GM13977 (cell line): ENCODE results near the gene KIF1B.
"Not testable (repeated sequence)": the region's sequence is repeated elsewhere in the genome, so short reads cannot be mapped to it uniquely, and the experiment has no call there.

Source experiments
- DNase-seq: peaks from one replicate; pipeline ENCODE4 v3.0.0; 2012; ENCODE audit warnings: low spot score
- in situ Hi-C: fragments of 300-500 bp; cut with MboI; formaldehyde crosslinking; loops from one replicate; pipeline ENCODE4 v1.12.0; 2022; ENCODE audit warnings: low sequenced_read_pairs, low pct_unique_long_range_greater_than_20kb, mixed read lengths, inconsistent platforms; ENCODE audit not compliant: unreplicated experiment
- TF ChIP-seq, protein P1 (sequence below): IDR thresholded peaks from 2 replicates; pipeline ENCODE4 v1.5.1; 2012; ENCODE audit warnings: mild to moderate bottlenecking, control low read depth; ENCODE audit not compliant: insufficient read depth; ENCODE audit errors: extremely low read depth, missing control alignments

KIF1B gene

DNA sequence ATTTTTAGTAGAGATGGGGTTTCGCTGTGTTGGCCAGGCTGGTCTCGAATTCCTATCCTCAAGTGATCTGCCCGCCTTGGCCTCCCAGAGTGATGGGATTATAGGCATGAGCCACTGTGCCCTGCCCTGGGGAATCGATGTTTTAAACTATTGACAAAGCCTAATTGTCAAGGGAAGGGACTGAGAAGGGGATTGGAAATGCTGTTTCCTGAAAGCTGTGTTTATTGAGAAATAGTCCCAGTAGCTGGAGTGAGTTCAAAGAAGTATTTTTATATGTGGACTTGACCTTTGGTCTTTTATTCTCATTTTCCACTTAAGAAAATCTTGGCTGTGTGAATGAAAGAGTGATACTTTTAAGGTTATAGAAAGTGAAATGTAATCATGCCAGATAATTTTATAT lies 47.5 kb downstream of the KIF1B start:
- TF ChIP-seq, protein P1, sequence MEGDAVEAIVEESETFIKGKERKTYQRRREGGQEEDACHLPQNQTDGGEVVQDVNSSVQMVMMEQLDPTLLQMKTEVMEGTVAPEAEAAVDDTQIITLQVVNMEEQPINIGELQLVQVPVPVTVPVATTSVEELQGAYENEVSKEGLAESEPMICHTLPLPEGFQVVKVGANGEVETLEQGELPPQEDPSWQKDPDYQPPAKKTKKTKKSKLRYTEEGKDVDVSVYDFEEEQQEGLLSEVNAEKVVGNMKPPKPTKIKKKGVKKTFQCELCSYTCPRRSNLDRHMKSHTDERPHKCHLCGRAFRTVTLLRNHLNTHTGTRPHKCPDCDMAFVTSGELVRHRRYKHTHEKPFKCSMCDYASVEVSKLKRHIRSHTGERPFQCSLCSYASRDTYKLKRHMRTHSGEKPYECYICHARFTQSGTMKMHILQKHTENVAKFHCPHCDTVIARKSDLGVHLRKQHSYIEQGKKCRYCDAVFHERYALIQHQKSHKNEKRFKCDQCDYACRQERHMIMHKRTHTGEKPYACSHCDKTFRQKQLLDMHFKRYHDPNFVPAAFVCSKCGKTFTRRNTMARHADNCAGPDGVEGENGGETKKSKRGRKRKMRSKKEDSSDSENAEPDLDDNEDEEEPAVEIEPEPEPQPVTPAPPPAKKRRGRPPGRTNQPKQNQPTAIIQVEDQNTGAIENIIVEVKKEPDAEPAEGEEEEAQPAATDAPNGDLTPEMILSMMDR, result no peak
- DNase-seq, result no peak
- in situ Hi-C loops, result no loop called here

DNA sequence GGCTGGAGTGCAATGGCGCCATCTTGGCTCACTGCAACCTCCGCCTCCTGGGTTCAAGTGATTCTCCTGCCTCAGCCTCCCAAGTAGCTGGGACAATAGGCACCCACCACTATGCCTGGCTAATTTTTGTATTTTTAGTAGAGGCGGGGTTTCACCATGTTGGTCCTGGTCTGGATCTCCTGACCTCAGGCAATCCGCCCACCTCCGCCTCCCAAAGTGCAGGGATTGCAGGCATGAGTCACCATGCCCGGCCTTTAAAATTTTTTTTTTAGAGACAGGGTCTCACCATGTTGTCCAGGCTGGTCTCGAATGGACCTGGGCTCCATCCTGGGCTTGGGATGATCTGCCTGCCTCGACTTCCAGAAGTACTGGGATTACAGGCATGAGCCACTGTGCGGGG lies 49.2 kb downstream of the KIF1B start:
- in situ Hi-C loops, DNase-seq: not testable (repeated sequence)

DNA sequence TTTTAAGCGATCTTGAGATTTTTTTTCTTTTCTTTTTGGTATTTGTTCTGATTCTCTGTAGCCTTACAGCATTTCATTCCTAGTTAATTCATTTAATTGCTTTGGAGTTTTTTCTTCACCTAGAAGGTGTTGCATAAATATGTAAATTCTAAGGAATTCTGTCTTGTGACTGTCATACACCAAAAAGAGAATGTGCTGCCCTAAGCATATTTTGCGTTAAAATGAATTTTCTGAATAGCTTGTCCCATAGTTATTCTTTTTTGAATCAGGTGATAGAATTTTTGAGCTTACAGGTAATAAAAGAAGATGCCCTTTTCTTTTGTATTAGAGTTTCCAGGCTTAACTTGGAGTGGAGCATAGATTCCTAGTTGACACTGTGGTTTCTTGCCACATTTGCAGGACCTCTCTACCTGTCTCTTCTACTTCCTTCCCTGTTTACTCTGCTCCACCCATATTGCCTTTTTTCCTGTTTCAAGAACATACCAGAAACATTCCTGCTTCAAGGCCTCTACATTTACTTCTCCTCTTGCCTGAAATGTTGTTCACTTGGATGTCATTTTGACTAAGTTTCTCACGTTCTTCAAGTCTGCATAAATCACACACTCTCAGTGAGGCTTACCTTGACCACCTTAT lies 53.2 kb downstream of the KIF1B start:
- TF ChIP-seq, protein P1, result no peak
- in situ Hi-C loops, result no loop called here

DNA sequence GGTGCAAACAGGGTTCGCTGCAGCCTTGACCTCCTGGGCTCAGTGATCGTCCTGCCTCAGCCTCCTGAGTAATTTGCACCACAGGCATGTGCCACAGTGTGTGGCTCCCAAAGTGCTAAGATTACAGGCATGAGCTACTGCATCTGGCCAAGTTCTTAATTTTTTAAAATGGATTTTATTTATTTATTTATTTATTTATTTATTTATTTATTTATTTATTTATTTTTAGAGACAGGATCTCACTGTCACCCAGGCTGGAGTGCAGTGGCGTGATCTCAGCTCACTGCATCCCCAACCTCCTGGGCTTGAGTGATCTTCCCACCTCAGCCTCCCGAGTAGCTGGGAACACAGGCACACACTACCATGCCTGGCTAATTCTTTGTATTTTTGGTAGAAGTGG lies 54.7 kb downstream of the KIF1B start:
- in situ Hi-C loops, result no loop called here
- TF ChIP-seq, protein P1, result no peak
- DNase-seq, result no peak

More for the DNA sequence above, 53.2 kb downstream of the KIF1B start:
- DNase-seq, result no peak

DNA sequence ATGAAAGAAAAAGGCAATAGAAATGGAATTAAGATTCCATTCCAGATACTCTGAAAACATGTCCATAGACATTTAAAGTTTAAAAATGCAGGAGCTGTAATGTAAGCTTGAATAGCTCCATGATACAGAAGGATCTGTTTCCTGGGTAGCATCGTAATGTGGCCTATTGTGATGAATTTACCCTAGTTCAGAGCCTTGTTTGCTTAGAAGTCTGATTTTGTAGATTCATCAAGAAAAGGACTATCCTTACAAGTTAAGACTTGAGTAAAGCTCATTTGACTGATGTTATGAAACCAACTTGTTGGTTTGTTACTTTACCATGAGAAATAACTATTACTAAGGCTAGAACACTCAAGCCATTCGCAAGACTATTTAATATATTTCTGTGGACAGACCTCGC lies 55.5 kb downstream of the KIF1B start:
- DNase-seq, result no peak
- TF ChIP-seq, protein P1, result no peak
- in situ Hi-C loops, result no loop called here

DNA sequence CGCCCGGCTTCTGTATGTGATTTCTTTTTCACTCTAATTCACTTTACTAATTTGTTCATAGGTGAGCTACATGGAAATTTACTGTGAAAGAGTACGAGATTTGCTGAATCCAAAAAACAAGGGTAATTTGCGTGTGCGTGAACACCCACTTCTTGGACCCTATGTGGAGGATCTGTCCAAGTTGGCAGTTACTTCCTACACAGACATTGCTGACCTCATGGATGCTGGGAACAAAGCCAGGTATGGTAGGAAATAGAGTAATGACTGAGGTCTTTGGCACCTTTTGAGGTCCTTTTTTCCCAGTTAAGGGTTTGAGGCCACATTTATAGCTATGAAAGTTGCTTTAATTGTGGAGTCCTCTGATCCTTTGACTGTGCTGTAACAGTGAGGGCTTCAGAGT lies 56.9 kb downstream of the KIF1B start:
- TF ChIP-seq, protein P1, result no peak

DNA sequence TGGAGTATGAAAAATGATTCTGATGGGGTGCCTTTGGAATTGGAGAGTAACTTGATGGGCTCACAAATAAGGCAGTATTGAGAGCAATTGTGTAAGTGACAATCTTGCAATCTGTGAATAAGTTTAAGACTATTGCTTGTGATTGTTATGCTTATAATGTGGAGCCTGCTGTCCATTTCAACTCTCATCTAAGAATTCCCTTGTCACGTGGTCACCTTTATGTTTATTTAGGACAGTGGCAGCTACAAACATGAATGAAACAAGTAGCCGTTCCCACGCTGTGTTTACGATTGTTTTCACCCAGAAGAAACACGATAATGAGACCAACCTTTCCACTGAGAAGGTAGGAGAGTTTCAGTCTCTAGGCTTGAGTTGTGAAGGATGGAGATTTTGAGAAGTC lies 57.6 kb downstream of the KIF1B start:
- TF ChIP-seq, protein P1, result no peak
- in situ Hi-C loops, result no loop called here
- no peak for DNase-seq

More for the DNA sequence above, 56.9 kb downstream of the KIF1B start:
- DNase-seq, result no peak
- in situ Hi-C loops, result no loop called here
